GOT3 (cell line): ENCODE measurements around the gene SAMM50.

Source experiments
- DNase-seq: peaks from one replicate; lab custom pipeline; 2025; ENCODE audit warnings: mixed read lengths; lab: John Stamatoyannopoulos, UW

Gene SAMM50

DNA sequence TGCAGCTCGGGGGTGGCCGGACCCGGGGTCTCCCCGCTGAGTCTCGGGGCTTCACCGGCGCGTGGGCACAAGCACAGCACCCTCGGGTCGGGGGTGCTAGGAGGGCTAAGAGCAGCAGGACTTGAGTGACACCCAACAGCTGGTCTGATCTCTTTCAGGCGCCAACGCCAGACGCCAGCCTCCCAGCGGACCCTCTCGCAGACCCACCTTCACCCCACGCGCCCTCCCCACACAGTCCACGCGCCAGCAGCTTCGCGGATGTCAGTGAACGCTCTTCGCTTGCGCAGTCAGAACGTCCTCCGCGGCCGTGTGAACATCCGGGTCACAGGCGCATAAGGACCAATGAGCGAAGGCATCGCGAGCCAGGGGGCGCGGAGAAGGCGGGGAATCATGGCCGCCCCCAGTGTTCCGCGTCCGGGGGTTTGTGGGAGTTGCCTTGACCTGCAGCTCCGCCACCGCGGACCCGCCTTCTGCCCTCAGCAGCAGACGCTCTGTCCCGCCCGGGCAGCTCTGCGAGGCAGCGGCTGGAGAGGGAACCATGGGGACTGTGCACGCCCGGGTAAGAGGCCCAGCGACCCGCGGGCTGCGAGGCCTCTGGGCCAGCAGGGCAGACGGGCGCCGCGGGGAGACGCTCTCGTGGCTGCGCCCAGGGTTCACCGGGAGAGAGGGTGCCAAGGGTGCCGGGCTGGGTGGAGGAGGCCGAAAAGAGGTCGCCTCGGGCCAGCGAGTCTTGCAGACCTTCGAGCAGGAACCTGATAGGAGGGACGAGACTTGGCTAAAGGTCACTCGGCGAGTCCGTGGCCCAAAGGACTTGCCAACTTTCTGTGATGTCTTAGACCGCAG lies at the start of gene SAMM50:
TSS of gene SAMM50 (plus strand) at position 403 of the 843 bp plus-strand sequence. CDS start at position 539, 136 bp downstream.
- DNase-seq, result peak; percentile 81

DNA sequence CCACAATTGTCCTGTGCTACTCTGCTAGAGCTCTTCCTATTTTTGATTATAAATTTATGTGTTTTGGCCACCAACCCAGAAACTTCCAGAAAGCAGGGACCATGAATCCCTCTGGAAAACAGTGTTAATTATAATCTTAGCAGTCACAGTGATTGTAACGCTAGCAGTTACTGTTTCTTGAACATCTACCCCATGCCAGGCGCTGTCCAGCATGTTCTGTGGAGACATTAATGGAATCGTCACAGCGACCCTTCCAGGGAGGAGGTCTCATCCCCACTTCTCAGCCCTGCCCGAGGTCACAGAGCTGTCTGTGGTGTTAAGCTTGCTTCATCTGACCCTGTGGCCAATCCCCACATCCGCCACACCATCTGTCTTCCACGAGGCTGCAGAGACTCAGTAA lies 49.6 kb upstream of the SAMM50 start:
- DNase-seq, result no peak

DNA sequence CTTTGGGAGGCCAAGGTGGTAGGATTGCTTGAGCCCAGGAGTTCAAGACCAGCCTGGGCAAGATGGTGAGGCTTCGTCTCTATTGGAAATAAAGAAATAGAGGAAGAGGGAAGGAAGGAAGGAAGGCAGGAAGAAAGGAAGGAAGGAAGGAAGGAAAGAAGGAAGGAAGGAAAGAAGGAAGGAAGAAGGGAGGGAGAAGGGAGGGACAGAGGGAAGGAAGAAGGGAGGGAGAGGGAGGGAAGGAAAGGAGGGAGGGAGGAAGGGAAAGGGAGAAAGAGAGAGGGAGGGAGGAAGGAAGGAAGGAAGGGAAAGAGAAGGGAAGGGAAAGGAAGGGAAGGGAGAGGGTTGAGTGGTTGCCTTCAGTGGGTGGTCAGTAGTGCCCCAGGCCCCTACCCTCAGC lies 45.5 kb upstream of the SAMM50 start:
- no peak for DNase-seq

DNA sequence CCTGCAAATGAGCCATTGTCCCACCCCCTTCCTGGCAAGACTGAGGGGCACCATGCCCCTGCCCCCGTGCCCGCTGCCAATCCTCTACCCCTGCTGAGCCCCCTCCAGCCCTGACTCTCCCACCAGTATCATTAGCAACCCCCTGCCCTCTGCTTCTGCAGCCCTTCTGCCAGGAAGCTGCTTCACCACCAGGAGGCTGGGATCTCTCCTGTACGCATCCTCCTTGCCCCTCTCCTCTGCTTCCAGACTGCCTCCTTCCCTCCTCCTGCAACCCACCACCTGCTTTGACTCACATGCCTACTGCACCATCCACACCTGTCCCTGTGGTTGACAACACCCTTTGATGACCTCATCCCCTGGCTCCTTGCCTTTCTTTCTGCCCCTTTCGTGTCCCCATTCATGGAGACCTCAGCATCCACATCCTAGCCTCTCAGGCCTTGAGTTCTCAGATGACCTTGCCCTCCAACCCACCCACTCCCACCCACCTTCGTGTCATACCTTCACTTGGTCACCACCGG lies 45.0 kb upstream of the SAMM50 start:
- DNase-seq, result no peak

DNA sequence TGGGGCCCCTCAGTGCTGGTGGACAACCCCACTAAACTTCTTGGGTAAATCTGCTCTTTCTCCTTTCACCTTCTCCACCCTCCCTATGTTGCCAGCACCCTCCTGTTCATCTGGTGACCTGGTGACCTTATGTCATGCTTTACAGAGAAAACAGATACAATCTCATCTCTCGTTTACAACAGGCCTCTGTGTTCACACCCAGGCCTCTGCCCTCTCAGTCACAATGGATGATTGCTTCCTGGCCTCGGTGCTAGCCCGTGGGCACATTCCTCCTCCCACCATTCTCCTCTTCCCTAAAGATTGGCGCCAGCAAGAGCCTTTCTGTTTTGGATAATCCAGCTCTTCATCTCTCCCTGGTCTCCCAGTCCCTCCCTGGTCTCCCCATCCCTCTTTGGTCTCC lies 43.9 kb upstream of the SAMM50 start:
- DNase-seq, result no peak

DNA sequence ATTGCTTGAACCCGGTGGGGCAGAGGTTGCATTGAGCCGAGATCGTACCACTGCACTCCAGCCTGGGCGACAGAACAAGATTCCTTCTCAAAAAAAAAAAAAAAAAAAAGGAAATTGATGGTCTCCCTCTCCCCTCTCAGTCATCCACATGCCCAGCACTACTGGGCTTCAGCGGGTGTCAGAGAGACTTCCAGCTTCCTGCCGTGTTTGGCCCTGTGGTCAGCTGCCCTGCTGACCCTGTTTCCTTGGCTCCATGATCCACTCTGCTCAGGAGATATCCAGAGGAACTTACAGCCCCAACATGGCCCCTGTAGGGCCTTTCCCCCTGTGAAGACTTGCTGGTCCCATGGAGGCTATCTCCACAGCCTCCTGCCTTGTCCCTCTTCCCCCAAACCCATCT lies 37.7 kb upstream of the SAMM50 start:
- no peak for DNase-seq

DNA sequence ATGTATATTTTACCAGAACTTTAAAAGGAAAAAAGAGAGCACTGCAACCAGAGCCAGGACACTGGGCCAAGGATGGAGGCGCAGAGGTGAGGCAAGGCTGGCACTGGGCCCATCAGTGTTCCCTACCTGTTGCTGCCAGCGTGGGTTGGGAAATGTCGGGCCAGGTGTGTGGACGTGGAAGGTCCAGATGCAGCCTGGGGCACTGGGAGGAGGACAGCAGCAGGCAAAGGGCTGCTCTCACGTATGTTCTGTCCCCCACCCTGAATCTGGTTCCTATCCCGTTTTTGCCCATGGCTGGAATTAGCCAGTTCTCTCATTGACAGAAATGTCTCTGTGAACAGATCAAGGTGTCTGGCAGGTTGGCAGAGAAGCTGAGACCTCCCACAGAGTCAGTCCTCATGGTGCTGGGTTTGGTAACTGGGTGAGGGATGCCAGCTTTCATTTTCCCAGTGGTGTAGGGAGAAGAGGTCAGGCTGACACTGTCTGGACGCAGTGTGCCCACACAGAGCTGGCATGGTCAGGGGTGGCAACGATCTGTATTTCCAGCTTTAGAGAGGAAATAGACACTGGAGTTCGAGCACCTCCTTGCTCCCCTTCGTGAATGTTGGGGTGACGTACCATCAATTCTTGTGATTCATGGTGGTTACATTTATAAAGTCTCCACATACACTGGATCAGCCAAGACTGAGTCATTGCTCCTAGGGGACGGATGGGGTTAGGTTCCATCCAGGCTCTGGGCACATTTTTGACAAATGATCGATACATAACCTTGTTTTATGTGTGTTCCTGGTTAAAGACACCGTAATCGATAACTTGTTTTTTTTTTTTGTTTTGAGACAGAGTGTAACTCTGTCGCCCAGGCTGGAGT lies 35.9 kb upstream of the SAMM50 start:
- no peak for DNase-seq

DNA sequence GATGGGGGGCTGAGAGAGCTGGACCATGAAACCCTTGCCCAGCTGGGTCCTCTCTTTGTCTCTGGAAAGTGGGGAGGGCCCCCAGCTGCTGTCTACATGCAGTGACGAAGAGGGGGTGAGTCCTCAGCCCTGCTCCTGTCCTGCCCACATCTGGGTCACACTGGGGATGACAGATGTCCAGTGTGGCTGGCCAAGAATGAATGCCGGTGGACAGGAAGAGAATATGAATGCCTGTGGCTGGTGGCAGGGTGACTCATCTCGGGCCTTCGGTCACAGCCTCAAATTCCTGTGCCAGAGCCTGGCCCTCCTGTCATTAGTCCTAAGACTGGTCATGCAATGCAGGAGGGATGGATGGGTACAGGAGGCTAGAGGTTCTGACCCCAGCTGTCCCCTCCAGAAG lies 33.9 kb upstream of the SAMM50 start:
- peak; percentile 17 for DNase-seq

DNA sequence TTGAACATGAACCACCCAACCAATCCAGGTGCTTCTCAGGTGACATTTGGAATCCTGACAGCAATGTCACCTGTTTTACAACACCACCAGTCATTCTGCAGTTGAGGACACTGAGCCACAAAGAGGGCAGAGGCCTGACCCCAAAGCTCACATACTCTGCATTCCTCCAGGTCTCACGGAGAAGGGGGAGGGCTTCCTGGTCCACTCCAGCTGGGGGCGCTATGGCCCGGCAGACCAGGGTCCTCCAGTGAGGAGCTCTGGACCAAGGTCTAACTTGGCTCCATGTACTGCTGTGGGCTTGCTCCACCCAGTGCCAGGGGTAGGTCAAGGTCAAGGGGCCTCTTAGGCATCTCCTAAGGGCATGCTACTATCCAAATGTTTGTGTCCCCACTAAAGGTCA lies 33.1 kb upstream of the SAMM50 start:
- DNase-seq, result no peak

DNA sequence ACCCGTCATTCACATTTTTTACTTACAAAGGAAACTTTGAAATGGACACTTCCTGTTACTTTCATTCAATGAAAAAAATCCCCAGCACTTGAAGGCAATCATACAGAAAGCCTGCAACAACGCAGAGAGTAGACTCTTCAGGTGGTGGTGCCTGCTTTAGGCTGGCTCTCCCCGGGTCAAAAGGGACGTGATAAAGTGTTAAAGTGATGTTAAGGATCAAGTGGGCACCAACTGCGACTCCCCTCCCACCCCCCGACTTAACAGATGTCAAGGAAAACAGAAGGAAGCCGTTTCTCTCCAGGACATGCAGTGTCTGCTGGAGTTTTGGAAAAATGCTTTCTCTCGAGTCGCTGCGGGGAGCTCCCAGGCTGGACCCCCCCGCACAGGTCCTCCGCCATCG lies 32.1 kb upstream of the SAMM50 start:
- DNase-seq, result no peak

DNA sequence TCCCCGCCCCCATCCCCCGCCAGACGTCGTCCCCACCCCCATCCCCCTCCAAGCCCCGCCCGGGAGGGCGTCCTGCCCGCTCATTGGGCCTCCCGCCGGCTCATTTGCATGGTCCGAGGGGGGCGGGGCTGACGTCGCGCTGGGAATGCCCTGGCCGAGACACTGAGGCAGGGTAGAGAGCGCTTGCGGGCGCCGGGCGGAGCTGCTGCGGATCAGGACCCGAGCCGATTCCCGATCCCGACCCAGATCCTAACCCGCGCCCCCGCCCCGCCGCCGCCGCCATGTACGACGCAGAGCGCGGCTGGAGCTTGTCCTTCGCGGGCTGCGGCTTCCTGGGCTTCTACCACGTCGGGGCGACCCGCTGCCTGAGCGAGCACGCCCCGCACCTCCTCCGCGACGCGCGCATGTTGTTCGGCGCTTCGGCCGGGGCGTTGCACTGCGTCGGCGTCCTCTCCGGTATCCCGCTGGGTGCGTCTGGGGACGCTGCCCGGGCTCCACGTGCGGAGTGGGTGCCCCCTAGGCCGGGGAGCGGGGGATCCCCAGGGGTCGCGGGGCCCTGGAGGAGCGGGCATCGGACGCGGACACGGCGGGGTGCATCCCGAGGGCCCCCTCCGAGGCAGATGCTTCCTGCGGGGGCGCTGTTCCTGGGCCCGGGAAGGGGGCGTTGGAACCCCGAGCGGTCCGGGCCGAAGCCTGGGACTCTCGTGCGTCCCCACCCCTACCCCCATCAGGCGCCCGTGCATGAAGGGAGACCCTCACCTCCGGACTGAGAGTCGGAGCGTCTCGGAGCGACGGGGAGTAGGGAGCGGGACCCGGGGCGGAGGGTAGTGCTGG lies 31.4 kb upstream of the SAMM50 start, which contains the start of gene PNPLA3:
TSS of gene PNPLA3 (plus strand) at position 175 of the 834 bp plus-strand sequence. CDS start at position 282, 107 bp downstream.
- DNase-seq, result peak; percentile 63

DNA sequence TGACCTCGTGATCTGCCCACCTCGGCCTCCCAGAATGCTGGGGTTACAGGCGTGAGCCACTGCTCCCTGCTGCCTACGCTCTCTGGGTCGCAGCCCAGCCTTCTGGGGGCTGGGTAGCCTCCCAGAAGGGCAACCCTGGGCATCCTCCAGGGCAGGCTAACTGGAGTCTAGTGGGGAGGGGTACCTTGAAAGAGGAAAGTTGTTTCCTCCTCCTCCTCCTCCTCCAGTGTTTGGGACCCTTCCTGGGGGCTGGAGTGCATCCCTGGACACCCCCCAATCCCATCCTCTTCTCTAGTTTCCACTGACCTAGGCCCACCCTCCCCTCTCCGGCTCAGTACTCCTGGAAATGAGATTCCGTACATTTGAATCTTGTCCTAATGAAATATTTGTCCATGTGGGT lies 30.4 kb upstream of the SAMM50 start:
- DNase-seq, result no peak

DNA sequence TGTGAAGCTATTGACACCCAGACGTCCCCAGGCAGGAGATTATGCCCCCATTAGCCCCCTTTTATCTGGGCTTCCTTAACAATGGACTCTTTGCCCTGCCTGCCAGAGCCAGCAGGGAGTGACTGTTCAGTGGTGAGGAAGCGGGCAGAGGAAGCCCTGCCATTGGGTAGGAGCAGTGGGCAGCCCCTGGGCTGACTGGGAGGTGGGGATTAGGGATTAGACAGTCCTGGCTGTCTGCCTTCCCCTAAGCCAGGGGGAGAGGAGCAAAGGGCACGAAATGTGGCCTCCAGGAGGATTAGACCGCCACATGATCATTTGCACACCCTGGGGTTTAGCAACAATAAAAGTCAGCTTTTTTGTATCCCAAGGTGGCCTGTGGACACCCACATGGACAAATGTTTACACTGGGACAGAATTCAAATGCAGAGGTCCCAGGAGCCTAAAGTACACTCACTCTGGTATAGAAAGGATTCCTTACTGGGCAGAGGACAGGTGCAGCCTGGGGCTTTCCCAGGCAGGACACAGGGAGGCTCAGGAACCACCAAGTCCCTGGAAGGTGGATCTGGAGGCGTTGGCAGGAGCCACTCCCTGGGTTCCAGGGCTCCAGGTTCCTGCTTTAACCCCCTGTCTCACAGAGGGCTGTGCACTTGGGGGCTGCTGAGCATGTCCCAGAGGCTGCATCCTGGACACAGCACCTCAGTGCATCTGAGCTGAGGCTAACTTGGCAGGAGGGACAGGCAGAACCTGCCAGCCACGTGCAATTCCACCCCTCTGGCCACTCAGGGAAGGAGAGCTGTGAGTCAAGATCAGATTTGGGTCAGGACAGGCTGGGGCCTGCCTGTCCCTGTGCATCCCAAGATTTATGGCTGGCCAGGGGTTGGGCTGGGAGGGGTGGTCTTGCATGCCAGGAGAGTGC lies 29.6 kb upstream of the SAMM50 start:
- no peak for DNase-seq

DNA sequence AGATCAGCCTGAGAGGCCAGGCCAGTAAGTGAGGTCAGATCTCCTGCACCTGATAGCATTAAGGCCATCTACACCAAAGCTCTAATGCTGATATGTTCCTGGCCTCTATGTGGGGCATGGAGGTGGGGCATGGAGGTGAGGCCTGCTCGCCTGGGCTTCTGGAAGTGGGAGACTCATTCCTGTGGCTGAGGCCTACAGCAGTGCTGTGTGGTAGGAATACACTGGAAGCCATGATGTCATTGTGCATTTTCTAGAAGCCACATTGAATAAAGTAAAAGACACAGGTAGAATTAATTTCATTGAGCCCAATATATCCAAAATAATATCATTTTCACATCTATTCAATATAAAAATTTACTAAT lies 28.9 kb upstream of the SAMM50 start:
- no peak for DNase-seq

DNA sequence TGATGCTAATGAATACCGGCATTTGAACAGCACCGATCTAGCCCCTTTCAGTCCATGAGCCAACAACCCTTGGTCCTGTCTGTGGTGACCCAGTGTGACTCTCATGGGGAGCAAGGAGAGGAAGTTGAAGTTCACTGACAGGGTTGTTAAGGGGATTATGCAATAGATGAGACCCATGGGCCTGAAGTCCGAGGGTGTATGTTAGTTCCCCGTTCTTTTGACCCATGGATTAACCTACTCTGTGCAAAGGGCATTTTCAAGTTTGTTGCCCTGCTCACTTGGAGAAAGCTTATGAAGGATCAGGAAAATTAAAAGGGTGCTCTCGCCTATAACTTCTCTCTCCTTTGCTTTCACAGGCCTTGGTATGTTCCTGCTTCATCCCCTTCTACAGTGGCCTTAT lies 26.8 kb upstream of the SAMM50 start:
- no peak for DNase-seq

DNA sequence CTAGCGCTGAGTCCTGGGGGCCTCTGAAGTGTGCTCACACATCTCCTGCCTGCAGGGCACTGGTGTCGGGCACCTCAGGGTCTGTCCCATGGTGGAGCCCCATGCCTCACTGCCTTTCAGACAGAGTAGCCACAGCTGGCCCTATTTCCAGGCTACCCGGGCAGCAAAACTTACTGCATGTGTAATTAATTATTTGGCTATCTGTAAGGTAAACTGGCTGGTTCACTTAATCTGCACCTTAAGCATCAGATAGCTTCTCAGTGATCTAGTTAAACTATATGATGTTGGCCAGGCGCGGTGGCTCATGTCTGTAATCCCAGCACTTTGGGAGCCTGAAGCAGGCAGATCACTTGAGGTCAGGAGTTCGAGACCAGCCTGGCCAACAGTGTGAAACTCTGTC lies 26.3 kb upstream of the SAMM50 start:
- no peak for DNase-seq

DNA sequence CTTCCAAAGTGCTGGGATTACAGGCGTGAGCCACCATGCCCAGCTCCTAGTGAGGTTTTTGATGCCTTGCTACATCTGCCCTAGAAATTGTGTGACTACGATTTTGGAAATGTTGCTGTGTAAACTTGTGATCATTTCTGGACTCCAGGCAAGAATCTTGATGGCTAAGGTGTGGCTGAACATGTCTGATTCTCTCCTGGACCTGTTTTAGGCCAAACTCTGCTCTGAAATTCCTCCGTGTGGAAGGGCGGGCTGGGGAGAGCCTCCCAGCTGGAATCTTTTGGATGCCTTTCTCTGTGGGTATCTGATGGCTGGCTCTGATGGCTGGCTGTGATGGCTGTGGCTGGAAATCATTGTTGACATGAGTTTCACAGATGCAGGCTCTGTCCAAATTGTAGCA lies 23.5 kb upstream of the SAMM50 start:
- no peak for DNase-seq

DNA sequence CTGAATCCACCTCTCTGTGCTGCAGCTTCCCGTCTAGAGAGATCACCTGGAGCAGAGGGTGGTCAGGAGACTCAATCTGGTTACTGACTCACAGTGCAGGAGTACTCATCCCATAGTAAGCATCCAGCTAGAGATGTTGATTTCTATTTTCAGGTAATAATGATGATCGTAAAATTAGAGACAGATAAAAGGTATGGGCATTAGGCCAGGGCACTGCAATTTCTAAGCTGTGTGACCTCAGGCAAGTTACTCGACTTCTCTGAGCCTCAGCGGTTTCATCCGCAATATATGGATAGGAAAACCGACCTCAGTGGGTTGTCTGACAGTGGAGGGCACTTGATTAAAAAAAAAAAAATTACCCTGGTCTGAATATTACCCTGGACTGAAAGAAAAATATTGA lies 13.8 kb upstream of the SAMM50 start:
- DNase-seq, result no peak

DNA sequence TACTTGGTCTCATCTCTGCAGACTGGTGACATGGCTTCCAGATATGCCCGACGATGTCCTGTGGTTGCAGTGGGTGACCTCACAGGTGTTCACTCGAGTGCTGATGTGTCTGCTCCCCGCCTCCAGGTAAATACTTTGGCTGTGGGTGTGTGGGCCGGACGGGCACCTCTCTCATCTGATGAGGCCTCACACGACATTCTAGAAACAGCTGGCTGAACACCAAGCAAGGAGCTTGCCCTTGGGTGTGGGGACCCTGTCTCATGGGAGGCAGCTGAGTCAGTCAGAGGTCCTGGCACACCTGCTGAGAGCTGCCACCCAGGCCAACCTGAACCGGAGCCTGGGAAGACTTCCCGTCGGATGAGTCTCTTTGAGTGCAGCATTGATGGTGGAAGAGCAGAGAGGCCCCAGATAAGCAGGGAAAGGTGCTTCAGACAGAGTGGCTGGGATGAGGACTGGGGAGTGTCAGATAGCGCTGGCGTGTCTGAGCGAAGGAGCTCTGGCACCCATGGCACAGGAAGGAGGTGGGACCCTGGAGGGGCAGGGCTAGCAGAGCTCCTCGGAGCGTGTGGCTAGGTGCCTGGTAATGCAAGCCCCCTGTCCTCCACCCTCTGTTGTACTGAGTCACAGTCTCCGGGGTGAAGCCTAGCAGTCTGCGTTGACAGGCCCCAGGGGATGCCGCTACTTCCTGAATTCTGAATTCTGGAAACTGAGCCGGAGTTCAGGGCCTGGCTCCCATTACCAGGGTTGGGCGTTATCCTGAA lies 10.4 kb upstream of the SAMM50 start:
- DNase-seq, result no peak
